GM23248 (cell line): Measurements from ENCODE around the gene ATXN7. TPM values are rescaled to one million over a fixed set of nuclear protein-coding genes. Genes with fewer than 3 reads are reported as not detected.

Experiments used
- DNase-seq: peaks from one replicate; pipeline ENCODE4 v3.0.0-alpha.2; 2015
- H2AFZ ChIP-seq: fragments of 200-600 bp; sonication (generic); 2 replicates; pipeline ENCODE4 v1.6.1; 2016; ENCODE audit warnings: antibody characterized with exemption
- H3F3A ChIP-seq: fragments of 200-600 bp; sonication (generic); 2 replicates; pipeline ENCODE4 v1.6.1; 2016; ENCODE audit warnings: mild to moderate bottlenecking, antibody characterized with exemption, mixed run types; ENCODE audit not compliant: insufficient read depth
- H3K27ac ChIP-seq: fragments of 200-600 bp; sonication (generic); 2 replicates; pipeline ENCODE4 v1.5.1; 2016; ENCODE audit warnings: mild to moderate bottlenecking
- H3K27me3 ChIP-seq: fragments of 200-600 bp; sonication (generic); replicated peaks from 2 replicates; pipeline ENCODE4 v1.6.1; 2016; ENCODE audit warnings: mild to moderate bottlenecking; ENCODE audit not compliant: insufficient read depth
- H3K36me3 ChIP-seq: fragments of 200-600 bp; sonication (generic); 2 replicates; pipeline ENCODE4 v1.6.1; 2016; ENCODE audit warnings: low read depth, mild to moderate bottlenecking
- H3K4me1 ChIP-seq: fragments of 200-600 bp; sonication (generic); 2 replicates; pipeline ENCODE4 v1.6.1; 2016; ENCODE audit warnings: mild to moderate bottlenecking; ENCODE audit not compliant: insufficient read depth
- H3K4me2 ChIP-seq: fragments of 200-600 bp; sonication (generic); one replicate; pipeline ENCODE4 v1.6.1; 2016; ENCODE audit warnings: mild to moderate bottlenecking; ENCODE audit not compliant: unreplicated experiment
- H3K4me3 ChIP-seq: fragments of 200-600 bp; sonication (generic); 2 replicates; pipeline ENCODE4 v1.5.1; 2016; ENCODE audit warnings: mild to moderate bottlenecking
- H3K79me2 ChIP-seq: fragments of 200-600 bp; sonication (generic); 2 replicates; pipeline ENCODE4 v1.6.1; 2016; ENCODE audit warnings: mild to moderate bottlenecking; ENCODE audit not compliant: insufficient read depth
- H3K9ac ChIP-seq: fragments of 200-600 bp; sonication (generic); 2 replicates; pipeline ENCODE4 v1.6.1; 2016; ENCODE audit warnings: mild to moderate bottlenecking
- H3K9me2 ChIP-seq: fragments of 200-600 bp; sonication (generic); 2 replicates; pipeline ENCODE4 v1.6.1; 2016; ENCODE audit warnings: mixed run types, mild to moderate bottlenecking, moderate library complexity; ENCODE audit not compliant: insufficient read depth
- H3K9me3 ChIP-seq: fragments of 200-600 bp; sonication (generic); one replicate; pipeline ENCODE4 v1.6.1; 2017; ENCODE audit warnings: low read depth
- H4K20me1 ChIP-seq: fragments of 200-600 bp; sonication (generic); 2 replicates; pipeline ENCODE4 v1.6.0; 2016; ENCODE audit not compliant: insufficient read depth
- EZH2 ChIP-seq: fragments of 200-600 bp; sonication (generic); IDR thresholded peaks from 2 replicates; pipeline ENCODE4 v1.6.1; 2018; ENCODE audit warnings: antibody characterized with exemption, mild to moderate bottlenecking; ENCODE audit not compliant: insufficient read depth, poor library complexity, severe bottlenecking
- EZH2phosphoT487 ChIP-seq: fragments of 200-600 bp; sonication (generic); IDR thresholded peaks from 2 replicates; pipeline ENCODE4 v1.6.1; 2018; ENCODE audit warnings: antibody characterized with exemption, moderate library complexity, mild to moderate bottlenecking, low read depth; ENCODE audit not compliant: insufficient read depth
- WGBS, 2 experiments: methylation state at CpG; one replicate each; pipeline ENCODE4 v1.1.6; 2015 to 2017; ENCODE audit warnings: low lambda C conversion rate in 2 of 2, low coverage in 1 of 2; ENCODE audit errors: missing lambda C conversion rate in 2 of 2; 5-methylcytosine and 5-hydroxymethylcytosine counted together
- in situ Hi-C: fragments of 300-500 bp; cut with MboI; formaldehyde crosslinking; loops from 2 replicates; pipeline ENCODE4 v1.15.0; 2020
- polyA plus RNA-seq: library from polyadenylated mRNA; unstranded; fragments of >200 nt; fragmentation: Nextera tagmentation; extraction: Ambion mirVana; gene quantifications from 2 replicates; pipeline ENCODE4 v1.2.1, GENCODE V29; 2016
- total RNA-seq: library from RNA; depleted of rRNA; stranded (reverse); fragments of >200 nt; shearing (Covaris generic); gene quantifications from 2 replicates; pipeline ENCODE4 v1.2.3, GENCODE V29; 2014; rRNA removed

The ATXN7 gene, protein sequence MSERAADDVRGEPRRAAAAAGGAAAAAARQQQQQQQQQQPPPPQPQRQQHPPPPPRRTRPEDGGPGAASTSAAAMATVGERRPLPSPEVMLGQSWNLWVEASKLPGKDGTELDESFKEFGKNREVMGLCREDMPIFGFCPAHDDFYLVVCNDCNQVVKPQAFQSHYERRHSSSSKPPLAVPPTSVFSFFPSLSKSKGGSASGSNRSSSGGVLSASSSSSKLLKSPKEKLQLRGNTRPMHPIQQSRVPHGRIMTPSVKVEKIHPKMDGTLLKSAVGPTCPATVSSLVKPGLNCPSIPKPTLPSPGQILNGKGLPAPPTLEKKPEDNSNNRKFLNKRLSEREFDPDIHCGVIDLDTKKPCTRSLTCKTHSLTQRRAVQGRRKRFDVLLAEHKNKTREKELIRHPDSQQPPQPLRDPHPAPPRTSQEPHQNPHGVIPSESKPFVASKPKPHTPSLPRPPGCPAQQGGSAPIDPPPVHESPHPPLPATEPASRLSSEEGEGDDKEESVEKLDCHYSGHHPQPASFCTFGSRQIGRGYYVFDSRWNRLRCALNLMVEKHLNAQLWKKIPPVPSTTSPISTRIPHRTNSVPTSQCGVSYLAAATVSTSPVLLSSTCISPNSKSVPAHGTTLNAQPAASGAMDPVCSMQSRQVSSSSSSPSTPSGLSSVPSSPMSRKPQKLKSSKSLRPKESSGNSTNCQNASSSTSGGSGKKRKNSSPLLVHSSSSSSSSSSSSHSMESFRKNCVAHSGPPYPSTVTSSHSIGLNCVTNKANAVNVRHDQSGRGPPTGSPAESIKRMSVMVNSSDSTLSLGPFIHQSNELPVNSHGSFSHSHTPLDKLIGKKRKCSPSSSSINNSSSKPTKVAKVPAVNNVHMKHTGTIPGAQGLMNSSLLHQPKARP
- 3.9 and 6.6 TPM in 2 replicates for total RNA-seq
- polyA plus RNA-seq, result 1.8 and 2.4 TPM in 2 replicates

DNA sequence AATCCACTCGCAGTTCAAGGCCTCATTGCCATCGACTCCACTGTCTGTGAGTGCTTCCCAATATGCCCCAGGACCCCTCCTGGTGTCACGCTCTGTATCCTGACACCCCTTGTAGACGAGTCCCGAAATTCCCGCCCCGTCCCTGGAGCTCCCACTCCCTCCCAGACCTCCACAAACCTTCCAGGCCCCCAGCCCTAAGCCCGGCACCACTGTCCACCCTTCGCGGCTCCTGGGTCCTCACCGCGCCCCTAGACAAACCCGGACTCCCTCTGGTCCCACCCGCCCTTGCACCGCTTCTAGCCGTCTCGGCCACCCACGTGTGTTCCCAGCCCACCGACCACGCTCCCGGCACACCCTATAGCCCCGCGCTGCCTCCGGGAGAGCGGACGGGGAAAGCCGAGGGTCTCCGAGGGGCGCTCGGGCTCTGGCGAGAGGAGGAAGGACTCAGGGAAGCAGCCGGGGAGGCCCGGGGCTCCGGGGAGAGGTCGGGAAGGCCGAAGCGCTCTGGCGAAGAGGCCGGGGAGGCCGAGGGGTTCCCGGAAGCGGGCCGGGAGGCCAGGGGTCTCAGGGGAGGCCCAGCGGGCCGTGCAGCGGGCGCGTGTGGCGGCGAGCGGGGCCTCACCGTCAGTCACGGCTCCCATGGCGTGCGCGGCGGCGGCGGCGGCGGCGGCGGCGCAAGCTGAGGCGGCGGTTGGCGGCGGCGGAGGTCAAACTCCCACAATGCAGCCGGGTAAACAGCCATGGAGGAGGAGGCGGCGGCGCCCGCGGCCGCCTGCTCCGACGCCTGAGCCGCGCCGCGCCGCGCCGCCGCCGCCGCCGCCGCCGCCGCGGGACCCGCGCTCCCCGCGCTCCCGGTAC lies at the start of gene ATXN7, which contains the start of gene THOC7:
ATXN7 (plus strand) TSS at position 718 of the 858 bp plus-strand sequence. CDS start 48,732 bp downstream, outside the sequence.
THOC7 (minus strand) TSS at position 656 of the 858 bp plus-strand sequence; CDS start at position 641, 15 bp downstream.
- in situ Hi-C loops, result no loop called here
- H3K27ac ChIP-seq, result peak within 1 kb of the TSS; percentile 58
- no peaks in the 10 kb centered on the region for H3K9me2 ChIP-seq
- H3F3A ChIP-seq, result peaks cover 6% of the 10 kb centered on the region; the same call in 1 of the 2 replicates
- peaks cover 10% of the 10 kb centered on the region for H3K4me1 ChIP-seq
- peak within 1 kb of the TSS; percentile 94 for H2AFZ ChIP-seq
- no peaks in the 10 kb centered on the region for H3K9me3 ChIP-seq
- H3K4me3 ChIP-seq, result peak within 1 kb of the TSS; percentile 91
- TF ChIP-seq EZH2phosphoT487 (no peak), EZH2 (no peak)
- H3K79me2 ChIP-seq, result peaks cover 95% of the 10 kb centered on the region
- no peaks in the 10 kb centered on the region for H3K27me3 ChIP-seq
- WGBS, 2 experiments, result 1% methylated on average over 34 to 72 of the region's 98 CpGs
- H3K9ac ChIP-seq, result peak within 1 kb of the TSS; percentile 97
- H4K20me1 ChIP-seq, result 0 out of 2 replicates have a peak, but pooled peaks cover 5% of the 10 kb centered on the region
- peak within 1 kb of the TSS; percentile 93 for H3K4me2 ChIP-seq
- peak; percentile 88 for DNase-seq
- no peaks in the 10 kb centered on the region for H3K36me3 ChIP-seq

DNA sequence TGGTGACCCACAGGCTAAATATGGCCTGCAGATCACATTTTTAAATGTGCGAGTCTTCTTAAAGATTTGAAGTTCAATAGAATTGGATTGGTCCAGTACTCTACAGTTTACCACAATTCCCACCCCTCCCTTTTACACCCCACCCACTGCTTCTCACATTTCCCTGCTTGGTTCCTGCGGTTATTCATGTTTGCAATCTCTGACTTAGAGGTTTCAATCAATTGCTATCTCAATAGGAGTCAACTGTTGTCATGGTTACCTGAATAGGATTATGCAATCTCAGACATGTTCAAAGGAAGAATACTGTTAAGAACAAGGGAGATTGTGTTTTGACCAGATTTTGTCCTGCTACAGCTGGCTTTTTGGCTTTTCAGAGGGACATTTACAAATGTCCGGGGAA lies 49.4 kb upstream of the ATXN7 start:
- no peaks in the 10 kb centered on the region for H3K9me2 ChIP-seq
- no peak overlapping the region for H3K27ac ChIP-seq
- H2AFZ ChIP-seq, result no peak overlapping the region
- in situ Hi-C loops, result loop anchor here (25.0 kb wide), 1 partner anchor 1202 kb away; no protein-coding TSS in a partner anchor
- no peak overlapping the region for H3K9ac ChIP-seq
- H3K79me2 ChIP-seq, result no peaks in the 10 kb centered on the region
- no peak overlapping the region for H3K4me3 ChIP-seq
- 0 out of 2 replicates have a peak, but pooled peaks cover 2% of the 10 kb centered on the region for H3K4me1 ChIP-seq
- H4K20me1 ChIP-seq, result no peaks in the 10 kb centered on the region
- no peaks in the 10 kb centered on the region for H3K36me3 ChIP-seq
- TF ChIP-seq EZH2phosphoT487 (no peak), EZH2 (no peak)
- H3K4me2 ChIP-seq, result no peak overlapping the region
- no peaks in the 10 kb centered on the region for H3F3A ChIP-seq
- WGBS, 2 experiments, result 74 to 80% methylated on average over 3 of the region's 3 CpGs
- DNase-seq, result peak; percentile 4
- no peaks in the 10 kb centered on the region for H3K9me3 ChIP-seq
- no peaks in the 10 kb centered on the region for H3K27me3 ChIP-seq

DNA sequence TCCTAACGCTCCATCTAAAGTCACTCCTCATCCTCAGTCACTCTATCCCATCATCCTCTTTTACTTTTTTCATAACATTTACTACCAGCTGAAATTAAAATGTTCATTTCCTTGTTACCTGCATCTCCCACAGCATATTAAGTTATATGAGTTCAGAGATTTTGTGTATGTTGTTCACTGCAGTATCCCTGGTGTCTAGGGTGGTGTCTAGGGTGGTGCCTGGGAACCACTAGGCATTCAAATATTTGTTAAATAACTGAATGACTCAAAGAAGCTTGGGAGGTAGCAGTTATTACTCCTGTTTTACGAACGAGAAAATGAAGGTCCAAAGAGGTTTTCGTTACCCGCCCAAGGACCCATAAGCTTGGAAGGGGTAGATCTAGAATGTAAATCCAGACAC lies 46.4 kb upstream of the ATXN7 start:
- Histone ChIP-seq H3F3A (no peaks in the 10 kb centered on the region), H3K9ac (no peak overlapping the region), H3K9me3 (no peaks in the 10 kb centered on the region), H2AFZ (no peak overlapping the region), H3K4me2 (no peak overlapping the region), H4K20me1 (no peaks in the 10 kb centered on the region), H3K27me3 (no peaks in the 10 kb centered on the region), H3K79me2 (no peaks in the 10 kb centered on the region), H3K9me2 (no peaks in the 10 kb centered on the region), H3K36me3 (0 out of 2 replicates have a peak, but pooled peaks cover 1% of the 10 kb centered on the region), H3K27ac (no peak overlapping the region), H3K4me1 (0 out of 2 replicates have a peak, but pooled peaks cover 2% of the 10 kb centered on the region), H3K4me3 (no peak overlapping the region)
- in situ Hi-C loops, result loop anchor here (5.0 to 25.0 kb wide), 2 partner anchors 465 to 1205 kb away; no protein-coding TSS in a partner anchor
- no peak for DNase-seq
- WGBS, 2 experiments, result 95 to 98% methylated on average over 5 of the region's 5 CpGs
- TF ChIP-seq EZH2phosphoT487, result no peak
